GM18511 (cell line): ENCODE measurements around the gene CD79B.
"Not testable (repeated sequence)": the region's sequence is repeated elsewhere in the genome, so short reads cannot be mapped to it uniquely, and the experiment has no call there.

Experiments used
- ATAC-seq: cut with Tn5 transposase; IDR thresholded peaks from one replicate; pipeline ENCODE4 v1.9.1; 2021; ENCODE audit warnings: mild to moderate bottlenecking, moderate library complexity; ENCODE audit not compliant: unreplicated experiment

Gene CD79B

GRCh38 chr17:63915753-63916152, 16.4 kb downstream of the CD79B start:
- peak; percentile 48 for ATAC-seq

- ATAC-seq, result no peak
Measured at GRCh38 chr17:63914471-63914870, 17.7 kb downstream of the CD79B start.

- ATAC-seq, result no peak
Measured at GRCh38 chr17:63911657-63912100, 20.5 kb downstream of the CD79B start.

- ATAC-seq, result no peak
Measured at GRCh38 chr17:63911041-63911635, 21.0 kb downstream of the CD79B start, which contains the start of gene CSHL1. Gene CSHL1 (minus strand): TSS chr17:63911258. CDS start chr17:63911196, 62 bp downstream.

- ATAC-seq, result no peak
Measured at GRCh38 chr17:63910096-63910495, 22.0 kb downstream of the CD79B start.

- not testable (repeated sequence) for ATAC-seq
Measured at GRCh38 chr17:63909586-63909985, 22.5 kb downstream of the CD79B start.

GRCh38 chr17:63907161-63907778, 24.9 kb downstream of the CD79B start:
- not testable (repeated sequence) for ATAC-seq

GRCh38 chr17:63904796-63905195, 27.3 kb downstream of the CD79B start:
- not testable (repeated sequence) for ATAC-seq

- not testable (repeated sequence) for ATAC-seq
Measured at GRCh38 chr17:63903787-63904201, 28.3 kb downstream of the CD79B start.

GRCh38 chr17:63901971-63902370, 30.2 kb downstream of the CD79B start:
- not testable (repeated sequence) for ATAC-seq

GRCh38 chr17:63898899-63899798, 33.0 kb downstream of the CD79B start:
- ATAC-seq, result not testable (repeated sequence)

- ATAC-seq, result not testable (repeated sequence)
Measured at GRCh38 chr17:63896524-63897354, 35.4 kb downstream of the CD79B start, which contains the start of gene CSH1. Gene CSH1 (minus strand): TSS chr17:63896574. CDS start chr17:63896511, 63 bp downstream.

GRCh38 chr17:63894821-63895220, 37.3 kb downstream of the CD79B start:
- not testable (repeated sequence) for ATAC-seq

GRCh38 chr17:63894021-63894420, 38.1 kb downstream of the CD79B start:
- not testable (repeated sequence) for ATAC-seq

GRCh38 chr17:63892316-63893037, 39.7 kb downstream of the CD79B start:
- ATAC-seq, result not testable (repeated sequence)

- ATAC-seq, result not testable (repeated sequence)
Measured at GRCh38 chr17:63889026-63889848, 42.9 kb downstream of the CD79B start.

- ATAC-seq, result not testable (repeated sequence)
Measured at GRCh38 chr17:63885119-63885518, 47.0 kb downstream of the CD79B start.

GRCh38 chr17:63882626-63883126, 49.5 kb downstream of the CD79B start:
- not testable (repeated sequence) for ATAC-seq
